Glutamatergic neuron (in vitro differentiated cells): ENCODE measurements around the gene CX3CL1. TPM values are rescaled to one million over a fixed set of nuclear protein-coding genes. Genes with fewer than 3 reads are reported as not detected.

Source experiments
- DNase-seq: peaks from one replicate; pipeline ENCODE4 v3.0.0; 2022
- H3K27ac Mint-ChIP-seq: one replicate; pipeline ENCODE4 v1.8.0; 2020; ENCODE audit warnings: mild to moderate bottlenecking, mixed read lengths, inconsistent platforms; ENCODE audit not compliant: unreplicated experiment
- H3K27me3 Mint-ChIP-seq: one replicate; pipeline ENCODE4 v1.8.0; 2020; ENCODE audit warnings: mild to moderate bottlenecking, moderate library complexity, mixed read lengths, inconsistent platforms; ENCODE audit not compliant: unreplicated experiment
- H3K36me3 Mint-ChIP-seq: one replicate; pipeline ENCODE4 v1.8.0; 2020; ENCODE audit warnings: mild to moderate bottlenecking, mixed read lengths, inconsistent platforms; ENCODE audit not compliant: unreplicated experiment
- H3K4me1 Mint-ChIP-seq: one replicate; pipeline ENCODE4 v1.8.0; 2020; ENCODE audit warnings: mild to moderate bottlenecking, low read depth, mixed read lengths, inconsistent platforms; ENCODE audit not compliant: unreplicated experiment
- H3K4me3 Mint-ChIP-seq: one replicate; pipeline ENCODE4 v1.8.0; 2020; ENCODE audit warnings: mild to moderate bottlenecking, mixed read lengths, inconsistent platforms; ENCODE audit not compliant: unreplicated experiment
- H3K9me3 Mint-ChIP-seq: one replicate; pipeline ENCODE4 v1.8.0; 2020; ENCODE audit warnings: mild to moderate bottlenecking, moderate library complexity, mixed read lengths, inconsistent platforms; ENCODE audit not compliant: unreplicated experiment
- CTCF ChIP-seq: fragments of 200-600 bp; sonication (generic); IDR thresholded peaks from one replicate; pipeline ENCODE4 v1.5.0; 2021; ENCODE audit not compliant: partially characterized antibody, unreplicated experiment
- total RNA-seq: library from RNA; stranded (reverse); fragmentation: NEBNext Ultra II Directional; extraction: Animal tissue kit (Norgen Biotek cat#: 25700); gene quantifications from one replicate; pipeline ENCODE4 v1.2.1, GENCODE V29; 2021; ENCODE audit not compliant: unreplicated experiment

CX3CL1 gene
- total RNA-seq, 1 donor from 2014 or later, result not detected

GRCh38 chr16:57349212-57350031, 22.9 kb upstream of the CX3CL1 start:
- no peak overlapping the region for H3K27ac Mint-ChIP-seq
- DNase-seq, result no peak
- TF ChIP-seq CTCF, result no peak
- peaks cover 5% of the 10 kb centered on the region for H3K36me3 Mint-ChIP-seq
- no peak overlapping the region for H3K4me3 Mint-ChIP-seq
- H3K27me3 Mint-ChIP-seq, result no peaks in the 10 kb centered on the region
- no peaks in the 10 kb centered on the region for H3K9me3 Mint-ChIP-seq
- no peaks in the 10 kb centered on the region for H3K4me1 Mint-ChIP-seq

DNA sequence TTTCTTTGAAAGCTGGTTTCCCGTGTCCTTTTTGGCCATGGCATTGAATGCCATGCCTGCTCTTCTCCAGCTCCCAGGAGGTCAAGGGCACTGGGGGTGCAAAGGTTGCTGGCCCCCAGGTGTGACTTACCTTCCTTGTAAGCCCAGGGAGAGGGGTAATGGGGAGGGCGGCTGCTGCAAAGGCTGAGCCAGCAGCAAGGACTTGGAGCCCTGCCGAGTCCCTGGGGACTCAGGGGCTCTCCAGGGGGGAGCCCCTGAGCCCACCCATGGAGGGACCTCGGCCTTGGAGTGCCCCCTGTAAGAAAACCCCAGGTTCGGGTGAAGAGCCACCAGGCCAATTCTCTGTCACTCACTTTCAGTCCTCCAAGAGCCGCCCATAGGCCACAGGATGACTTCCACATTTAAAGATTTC, 19.6 kb upstream of the CX3CL1 start:
- Mint-ChIP-seq H3K4me3 (no peak overlapping the region), H3K9me3 (no peaks in the 10 kb centered on the region), H3K27me3 (no peaks in the 10 kb centered on the region), H3K27ac (no peak overlapping the region), H3K36me3 (no peaks in the 10 kb centered on the region), H3K4me1 (no peaks in the 10 kb centered on the region)
- no peak for TF ChIP-seq CTCF
- no peak for DNase-seq

GRCh38 chr16:57354311-57354710, 18.0 kb upstream of the CX3CL1 start:
- Mint-ChIP-seq H3K4me1 (no peaks in the 10 kb centered on the region), H3K27ac (no peak overlapping the region), H3K4me3 (no peak overlapping the region), H3K27me3 (no peaks in the 10 kb centered on the region), H3K36me3 (no peaks in the 10 kb centered on the region), H3K9me3 (no peaks in the 10 kb centered on the region)
- DNase-seq, result no peak
- no peak for TF ChIP-seq CTCF

DNA sequence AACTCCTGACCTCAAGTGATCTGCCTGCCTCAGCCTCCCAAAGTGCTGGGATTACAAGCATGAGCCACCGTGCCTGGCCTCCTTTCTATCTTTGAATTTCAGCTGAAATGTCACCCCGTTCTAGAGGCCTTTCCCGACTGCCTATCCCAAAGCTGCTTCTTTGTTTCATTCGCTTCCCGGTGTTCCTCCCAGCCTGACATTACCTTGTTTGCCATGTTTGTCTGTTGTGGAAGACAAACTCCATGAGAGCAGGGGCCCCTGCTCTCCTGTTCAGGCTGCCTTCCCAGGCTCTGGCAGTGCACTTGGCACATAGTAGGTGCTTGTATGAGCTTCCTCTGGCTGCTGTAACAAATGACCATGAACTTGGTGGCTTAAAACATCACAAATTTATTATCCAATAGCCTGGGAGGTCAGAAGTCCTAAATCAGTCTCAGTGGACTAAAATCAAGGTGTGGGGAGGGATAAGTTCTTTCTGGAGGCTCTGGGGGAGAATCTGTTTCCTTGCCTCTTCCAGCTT, 16.3 kb upstream of the CX3CL1 start:
- Mint-ChIP-seq H3K27me3 (no peaks in the 10 kb centered on the region), H3K36me3 (no peaks in the 10 kb centered on the region), H3K27ac (no peak overlapping the region), H3K4me1 (no peaks in the 10 kb centered on the region), H3K9me3 (no peaks in the 10 kb centered on the region), H3K4me3 (no peak overlapping the region)
- TF ChIP-seq CTCF, result no peak
- no peak for DNase-seq

DNA sequence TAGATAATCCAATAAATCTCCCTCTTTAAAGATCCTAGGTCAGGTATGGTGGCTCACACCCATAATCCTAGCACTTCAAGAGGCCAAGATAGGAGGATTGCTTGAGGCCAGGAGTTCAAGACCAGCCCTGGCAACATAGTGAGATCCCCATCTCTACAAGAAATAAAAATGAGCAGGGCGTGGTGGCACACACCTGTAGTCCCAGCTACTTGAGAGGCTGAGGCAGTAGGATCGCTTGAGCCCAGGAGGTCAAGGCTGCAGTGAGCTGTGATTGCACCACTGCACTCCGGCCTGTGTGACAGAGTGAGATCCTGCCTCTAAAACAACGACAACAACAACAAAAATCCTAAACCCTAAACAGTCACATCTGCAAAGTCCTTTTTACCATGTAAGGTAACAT, 15.7 kb upstream of the CX3CL1 start:
- Mint-ChIP-seq H3K36me3 (no peaks in the 10 kb centered on the region), H3K27me3 (no peaks in the 10 kb centered on the region), H3K27ac (no peak overlapping the region), H3K4me3 (no peak overlapping the region), H3K9me3 (no peaks in the 10 kb centered on the region), H3K4me1 (no peaks in the 10 kb centered on the region)
- no peak for DNase-seq
- TF ChIP-seq CTCF, result no peak
